Upper lobe of left lung (tissue), 4 donors: Measurements from ENCODE around the gene AFTPH.

ENCODE experiments used
- CTCF ChIP-seq, 6 experiments: fragments of 450-650 bp in 4 of 6; fragments of 200-600 bp in 2 of 6; sonication (generic) in 2 of 6; IDR thresholded peaks; one replicate each; pipeline ENCODE4 v1.5.1; 2016 to 2019; ENCODE audit warnings: antibody characterized with exemption in 6 of 6
- POLR2A ChIP-seq, 4 donors: fragments of 450-650 bp; IDR thresholded peaks; one replicate each; pipeline ENCODE4 v1.5.1; 2016 to 2017; ENCODE audit warnings: antibody characterized with exemption in 4 of 4, mild to moderate bottlenecking in 2 of 4
- POLR2AphosphoS5 ChIP-seq, 2 donors: sonication (generic); formaldehyde crosslinking; IDR thresholded peaks; one replicate each; pipeline ENCODE4 v1.5.1; 2017; ENCODE audit warnings: antibody characterized with exemption in 2 of 2

DNA sequence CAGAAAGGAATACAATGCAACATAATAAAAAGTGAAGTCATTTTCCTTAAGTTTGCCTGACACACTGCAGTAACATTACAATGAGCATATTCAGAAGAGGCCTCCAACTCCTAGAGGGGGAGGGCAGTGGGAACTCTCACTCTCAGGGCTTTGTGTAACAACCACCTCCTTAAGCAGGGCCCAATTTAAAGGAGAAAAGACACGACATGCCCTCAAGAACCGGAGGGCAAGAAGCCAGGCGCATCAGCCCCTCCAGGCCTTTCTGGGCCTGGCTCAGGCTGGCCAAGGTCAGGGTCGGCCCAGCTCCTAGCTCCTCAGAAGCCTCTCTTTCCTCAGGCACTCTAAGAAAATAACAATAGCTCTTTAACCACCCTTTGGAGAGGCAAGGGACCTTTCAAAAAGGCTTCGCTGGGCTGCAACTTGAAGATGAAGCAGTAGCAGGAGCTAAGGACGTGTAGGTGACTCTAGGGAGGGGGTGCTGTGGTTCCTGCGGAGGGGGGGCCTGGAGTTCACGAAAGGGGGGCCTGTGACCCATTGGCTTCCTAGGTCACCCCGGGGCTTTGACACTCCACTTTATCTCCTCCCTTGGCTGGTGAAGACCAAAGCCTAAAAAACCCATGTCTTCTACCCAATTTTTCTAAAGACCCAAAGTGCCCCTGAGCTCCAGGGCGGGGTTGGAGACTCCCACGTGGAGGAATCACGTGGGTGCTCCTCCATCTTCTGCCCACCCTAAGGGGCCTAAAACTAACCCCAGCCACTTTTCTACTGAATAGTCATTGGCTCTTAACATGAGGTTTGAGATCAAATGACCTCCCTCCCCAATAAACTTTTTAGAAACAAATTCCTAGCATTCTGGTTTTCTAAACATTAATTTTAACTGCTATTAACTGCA, 116.3 kb downstream of the AFTPH start:
- TF ChIP-seq CTCF (IDR thresholded peaks at IDR 0.05) = no peak
- no peak for TF ChIP-seq POLR2A (IDR thresholded peaks at IDR 0.05)
- no peak for TF ChIP-seq POLR2AphosphoS5 (IDR thresholded peaks at IDR 0.05)
